ENCODE data around the gene BRI3. TPM values are rescaled to one million over a fixed set of nuclear protein-coding genes. Genes with fewer than 3 reads are reported as not detected.

The BRI3 gene
- total RNA-seq, 1 donor from 2014 or later, result 13.3 TPM

- DNase-seq, result no peak
Measured at GRCh38 chr7:98252425-98253054, 28.9 kb upstream of the BRI3 start.

- no peak for DNase-seq
Measured at GRCh38 chr7:98254516-98254915, 27.0 kb upstream of the BRI3 start.

GRCh38 chr7:98254951-98255610 lies 26.4 kb upstream of the BRI3 start:
- no peak for DNase-seq

GRCh38 chr7:98256431-98256830 lies 25.1 kb upstream of the BRI3 start:
- no peak for DNase-seq

- DNase-seq, result no peak
Measured at GRCh38 chr7:98257701-98258100, 23.8 kb upstream of the BRI3 start.

- DNase-seq, result no peak
Measured at GRCh38 chr7:98265841-98266271, 15.6 kb upstream of the BRI3 start.

GRCh38 chr7:98266840-98267239 lies 14.6 kb upstream of the BRI3 start:
- no peak for DNase-seq

GRCh38 chr7:98267303-98267702 lies 14.2 kb upstream of the BRI3 start:
- DNase-seq, result no peak

- no peak for DNase-seq
Measured at GRCh38 chr7:98276241-98276761, 5.2 kb upstream of the BRI3 start.

- no peak for DNase-seq
Measured at GRCh38 chr7:98278408-98278807, 3.1 kb upstream of the BRI3 start.

GRCh38 chr7:98278936-98279335 lies 2.5 kb upstream of the BRI3 start:
- no peak for DNase-seq

- DNase-seq, result no peak
Measured at GRCh38 chr7:98280296-98280695, 1.2 kb upstream of the BRI3 start.

GRCh38 chr7:98281757-98282606 lies 496 bp downstream of the BRI3 start:
- no peak for DNase-seq

GRCh38 chr7:98282703-98283102 lies 1.2 kb downstream of the BRI3 start:
- DNase-seq, result no peak

- DNase-seq, result no peak
Measured at GRCh38 chr7:98283127-98283886, 1.8 kb downstream of the BRI3 start.

- DNase-seq, result no peak
Measured at GRCh38 chr7:98283887-98284222, 2.4 kb downstream of the BRI3 start.

- peak; percentile 54 for DNase-seq
Measured at GRCh38 chr7:98284335-98285036, 3.0 kb downstream of the BRI3 start.

GRCh38 chr7:98285157-98286092 lies 3.9 kb downstream of the BRI3 start:
- DNase-seq, result no peak

- DNase-seq, result no peak
Measured at GRCh38 chr7:98286093-98286539, 4.6 kb downstream of the BRI3 start.

GRCh38 chr7:98286701-98287485 lies 5.4 kb downstream of the BRI3 start:
- no peak for DNase-seq

All from tongue (tissue), 2 donors.